Right atrium auricular region (tissue), 2 donors: Measurements from ENCODE around the gene MSL3B.

Experiments used
- DNase-seq: peaks from one replicate; pipeline ENCODE4 v3.0.0-alpha.2; 2019; ENCODE audit warnings: low spot score
- H3K27ac ChIP-seq, 2 donors: fragments of 200-600 bp; sonication (generic); 1 replicate in 1 of 2; 2 replicates in 1 of 2; pipeline ENCODE4 v1.5.1; 2016 to 2019
- H3K27me3 ChIP-seq, 2 donors: fragments of 200-600 bp; sonication (generic); one replicate each; pipeline versions ENCODE4 v1.5.1 to v1.6.0; 2017 to 2019
- H3K36me3 ChIP-seq: fragments of 200-600 bp; sonication (generic); one replicate; pipeline ENCODE4 v1.5.1; 2016
- H3K4me1 ChIP-seq, 2 donors: fragments of 200-600 bp; sonication (generic); one replicate each; pipeline versions ENCODE4 v1.5.1 to v1.6.0; 2017 to 2019
- H3K4me3 ChIP-seq, 2 donors: fragments of 200-600 bp; sonication (generic); 1 replicate in 1 of 2; 2 replicates in 1 of 2; pipeline ENCODE4 v1.5.1; 2017 to 2019; ENCODE audit warnings: mild to moderate bottlenecking in 1 of 2, moderate library complexity in 1 of 2
- H3K9me3 ChIP-seq, 2 donors: fragments of 200-600 bp; sonication (generic); one replicate each; pipeline ENCODE4 v1.5.1; 2019
- CTCF ChIP-seq, 2 donors: fragments of 200-600 bp; sonication (generic); IDR thresholded peaks; one replicate each; pipeline ENCODE4 v1.5.1; 2019; ENCODE audit warnings: antibody characterized with exemption in 2 of 2

MSL3B gene

GRCh38 chr2:233846387-233847247, 21.6 kb downstream of the MSL3B start:
- TF ChIP-seq CTCF (IDR thresholded peaks at IDR 0.05): no peak
- Histone ChIP-seq H3K27ac (no peak overlapping the region), H3K4me3 (no peak overlapping the region), H3K36me3 (no peaks in the 10 kb centered on the region), H3K27me3 (no peaks in the 10 kb centered on the region), H3K9me3 (no peaks in the 10 kb centered on the region), H3K4me1 (no peaks in the 10 kb centered on the region)
- peak; percentile 44 for DNase-seq

- H3K27ac ChIP-seq: no peak overlapping the region
- H3K9me3 ChIP-seq: no peaks in the 10 kb centered on the region
- no peaks in the 10 kb centered on the region for H3K36me3 ChIP-seq
- TF ChIP-seq CTCF (IDR thresholded peaks at IDR 0.05): no peak
- H3K4me1 ChIP-seq: no peaks in the 10 kb centered on the region
- no peaks in the 10 kb centered on the region for H3K27me3 ChIP-seq
- no peak overlapping the region for H3K4me3 ChIP-seq
- peak; percentile 21 for DNase-seq
Observed at GRCh38 chr2:233845301-233846060, 22.7 kb downstream of the MSL3B start.

GRCh38 chr2:233844836-233845235, 23.4 kb downstream of the MSL3B start:
- Histone ChIP-seq H3K4me1 (no peaks in the 10 kb centered on the region), H3K27me3 (no peaks in the 10 kb centered on the region), H3K36me3 (no peaks in the 10 kb centered on the region), H3K9me3 (no peaks in the 10 kb centered on the region), H3K27ac (no peak overlapping the region), H3K4me3 (no peak overlapping the region)
- no peak for DNase-seq
- TF ChIP-seq CTCF (IDR thresholded peaks at IDR 0.05): no peak

GRCh38 chr2:233844064-233844807, 23.9 kb downstream of the MSL3B start:
- peak; percentile 46 for DNase-seq
- H3K9me3 ChIP-seq: no peaks in the 10 kb centered on the region
- no peak overlapping the region for H3K4me3 ChIP-seq
- no peaks in the 10 kb centered on the region for H3K36me3 ChIP-seq
- no peaks in the 10 kb centered on the region for H3K4me1 ChIP-seq
- TF ChIP-seq CTCF (IDR thresholded peaks at IDR 0.05): no peak
- no peaks in the 10 kb centered on the region for H3K27me3 ChIP-seq
- no peak overlapping the region for H3K27ac ChIP-seq

- Histone ChIP-seq H3K4me1 (no peaks in the 10 kb centered on the region), H3K36me3 (no peaks in the 10 kb centered on the region), H3K4me3 (no peak overlapping the region), H3K27me3 (no peaks in the 10 kb centered on the region), H3K9me3 (no peaks in the 10 kb centered on the region), H3K27ac (no peak overlapping the region)
- no peak for TF ChIP-seq CTCF (IDR thresholded peaks at IDR 0.05)
- peak; percentile 34 for DNase-seq
Observed at GRCh38 chr2:233841183-233841582, 27.0 kb downstream of the MSL3B start.
